GM19099 (cell line): Measurements from ENCODE around the gene CHD9.

Source experiments
- POLR2A ChIP-seq: IDR thresholded peaks from 3 replicates; pipeline ENCODE4 v1.6.1; 2011; ENCODE audit warnings: low read depth; ENCODE audit not compliant: insufficient read length; ENCODE audit errors: extremely low read depth

Gene CHD9

DNA sequence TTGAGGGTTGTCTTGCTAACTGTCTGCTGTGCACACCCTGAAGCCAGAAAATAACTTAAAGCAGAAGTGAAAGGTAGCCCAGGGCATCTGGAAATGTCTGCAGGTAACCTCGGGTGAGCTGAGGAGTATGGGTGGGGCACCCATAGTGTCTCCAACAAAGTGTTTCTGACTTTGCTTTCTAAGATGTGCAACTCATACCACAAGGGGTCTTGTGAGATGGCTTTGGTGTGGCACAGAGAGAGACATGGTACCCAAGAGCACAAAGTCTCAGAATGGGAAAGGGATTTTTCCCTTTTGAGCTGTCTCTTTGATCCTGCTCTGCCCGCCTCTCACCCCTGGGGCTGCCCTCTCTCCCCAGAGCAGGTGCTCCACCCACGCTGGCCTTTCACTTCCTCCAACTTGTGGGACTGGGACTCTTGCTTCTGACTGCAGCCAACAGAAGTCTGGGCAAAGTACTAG, 6.9 kb downstream of the CHD9 start:
- no peak for TF ChIP-seq POLR2A

DNA sequence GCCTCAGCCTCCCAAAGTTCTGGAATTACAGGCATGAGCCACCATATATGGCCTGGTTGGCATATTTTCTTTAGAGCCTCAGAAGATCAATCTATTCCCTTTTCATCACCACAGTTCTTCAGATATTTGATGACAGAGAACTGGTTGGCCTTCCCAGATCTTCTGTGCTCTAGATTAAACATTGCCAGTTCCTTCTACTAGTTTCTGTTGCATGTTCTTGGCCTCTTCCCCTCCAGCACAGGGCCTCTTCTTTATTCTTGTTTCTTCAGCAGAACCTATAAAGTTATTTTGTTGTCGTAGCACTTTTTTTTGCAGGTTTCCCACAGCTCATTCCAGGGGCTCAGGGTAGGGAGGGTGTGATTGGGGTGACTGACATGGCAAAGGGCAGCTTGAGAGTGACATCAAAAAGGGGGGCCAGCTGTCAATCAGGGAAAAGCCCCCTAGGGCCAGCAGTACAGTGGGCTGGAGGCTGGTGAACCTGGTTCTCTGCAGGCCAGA, 9.3 kb downstream of the CHD9 start:
- TF ChIP-seq POLR2A, result no peak

DNA sequence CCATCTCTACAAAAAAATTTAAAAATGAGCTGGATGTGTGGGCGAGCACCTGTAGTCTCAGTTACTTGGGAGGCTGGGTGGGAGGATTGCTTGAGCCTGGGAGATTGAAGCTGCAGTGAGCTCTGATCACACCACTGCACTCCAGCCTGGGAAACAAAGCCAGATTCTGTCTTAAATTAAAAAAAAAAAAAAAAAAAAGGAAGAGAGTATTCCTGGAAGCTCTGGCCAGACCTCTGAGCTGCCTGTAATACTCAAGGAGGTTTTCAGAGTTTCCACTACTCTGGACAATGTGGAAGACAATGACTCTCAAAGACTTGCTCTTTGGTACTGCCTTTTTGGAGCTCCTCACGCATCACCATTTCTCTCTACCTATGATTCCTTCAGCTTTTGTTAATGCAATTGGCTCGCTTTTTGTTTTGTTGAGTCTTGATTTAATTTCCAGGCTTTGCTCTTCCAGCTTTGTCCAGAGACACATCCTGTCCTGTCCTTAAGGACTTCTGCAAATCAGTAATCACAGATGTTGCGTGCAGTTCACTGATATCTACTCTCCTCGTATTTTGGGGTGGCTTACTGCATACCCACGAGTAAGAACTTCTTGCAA, 10.8 kb downstream of the CHD9 start:
- TF ChIP-seq POLR2A, result no peak

DNA sequence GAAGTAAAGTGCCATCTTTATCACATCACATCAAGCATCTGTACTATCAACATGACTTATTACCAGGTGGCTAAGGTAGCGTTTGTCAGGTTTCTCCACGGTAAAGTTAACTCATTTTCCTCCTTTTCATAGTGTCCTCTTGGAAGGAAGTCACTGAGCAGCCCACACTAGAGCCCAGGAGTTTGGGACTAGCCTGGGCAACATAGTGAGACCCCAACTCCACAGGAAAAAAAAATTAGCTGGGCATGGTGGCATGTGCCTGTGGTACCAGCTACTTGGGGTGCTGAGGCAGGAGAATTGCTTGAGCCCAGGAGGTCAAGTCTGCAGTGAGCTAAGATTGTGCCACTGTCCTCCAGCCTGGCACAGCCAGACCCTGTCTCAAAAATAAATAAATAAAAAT, 12.9 kb downstream of the CHD9 start:
- TF ChIP-seq POLR2A, result no peak

DNA sequence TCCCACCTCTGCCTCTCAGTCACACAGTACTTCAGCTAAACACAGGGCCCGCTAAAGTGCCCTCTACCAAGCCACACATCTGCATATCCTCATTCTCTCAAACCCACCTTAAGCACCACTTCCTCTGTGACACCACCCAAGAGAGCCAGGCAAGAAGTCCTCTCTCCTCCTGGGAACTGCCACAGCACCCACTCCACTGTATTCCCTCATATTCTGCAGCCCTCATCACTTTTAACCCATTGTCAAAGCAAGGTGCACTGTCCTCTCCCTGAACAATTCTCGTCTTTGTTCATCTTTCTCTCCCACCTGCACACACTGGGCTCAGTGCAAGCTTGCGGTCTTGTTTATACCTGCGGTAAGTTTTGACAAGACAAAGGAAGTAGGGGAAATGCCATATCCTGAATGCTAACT, 13.6 kb downstream of the CHD9 start:
- TF ChIP-seq POLR2A, result no peak

DNA sequence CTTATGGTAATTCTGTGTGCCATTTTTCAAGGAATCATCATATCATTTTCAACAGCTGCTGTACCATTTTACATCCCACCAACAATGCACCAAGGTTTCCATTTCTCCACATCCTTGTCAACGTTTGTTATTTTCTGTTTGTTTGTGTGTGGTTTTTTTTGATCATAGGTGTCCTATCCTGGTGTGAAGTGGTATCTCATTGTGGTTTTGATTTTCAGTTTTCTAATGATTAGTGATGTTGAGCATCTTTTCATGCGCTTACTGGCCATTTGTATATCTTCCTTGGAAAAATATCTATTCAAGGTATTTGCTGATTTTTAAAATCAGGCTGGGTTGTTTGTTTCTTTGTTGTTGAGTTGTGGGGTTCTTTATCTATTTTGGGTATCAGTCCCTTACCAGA, 15.0 kb downstream of the CHD9 start:
- TF ChIP-seq POLR2A, result no peak

DNA sequence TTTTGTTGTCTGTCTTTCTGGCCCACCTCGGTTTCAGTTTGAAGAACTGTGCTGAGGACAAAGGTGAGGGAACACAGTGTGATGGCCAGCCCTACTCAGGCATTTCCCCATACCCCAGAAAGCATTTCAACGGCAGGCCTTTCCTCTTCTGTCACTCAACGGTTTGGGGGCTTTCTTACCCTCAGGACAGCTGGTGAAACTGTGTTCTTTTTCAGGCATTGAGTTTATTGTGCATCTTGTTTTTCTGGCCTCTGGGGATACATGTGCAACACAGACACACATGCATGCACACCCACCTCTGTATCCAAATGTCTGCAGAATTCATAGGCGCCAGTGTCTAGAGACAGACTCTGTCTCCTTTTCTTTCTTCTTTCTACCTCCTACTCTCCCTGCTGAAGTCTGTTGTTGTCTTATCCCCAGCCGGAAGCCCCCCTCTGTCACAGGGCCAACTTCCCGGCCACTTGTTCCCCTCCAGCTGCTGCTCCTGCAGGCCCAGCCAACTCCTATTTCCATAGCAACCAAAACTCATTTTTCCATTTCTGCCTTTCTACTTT, 17.0 kb downstream of the CHD9 start:
- TF ChIP-seq POLR2A, result no peak

DNA sequence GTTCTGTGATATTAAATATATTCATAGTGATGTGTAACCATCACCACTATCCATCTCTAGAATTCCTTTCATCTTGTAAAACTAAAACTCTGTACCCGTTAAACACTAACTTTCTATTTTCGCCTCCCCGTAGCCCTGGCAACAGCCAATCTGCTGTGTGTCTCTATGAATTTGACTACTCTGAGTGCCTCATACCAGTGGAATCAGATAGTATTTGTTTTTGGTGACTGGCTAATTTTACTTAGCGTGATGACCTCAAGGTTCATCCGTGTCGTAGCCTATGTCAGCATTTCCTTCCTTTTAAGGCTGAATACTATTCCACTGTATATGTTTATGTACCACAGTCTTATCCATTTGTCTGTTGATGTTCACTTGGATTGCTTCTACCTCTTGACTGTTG, 18.2 kb downstream of the CHD9 start:
- TF ChIP-seq POLR2A, result no peak

DNA sequence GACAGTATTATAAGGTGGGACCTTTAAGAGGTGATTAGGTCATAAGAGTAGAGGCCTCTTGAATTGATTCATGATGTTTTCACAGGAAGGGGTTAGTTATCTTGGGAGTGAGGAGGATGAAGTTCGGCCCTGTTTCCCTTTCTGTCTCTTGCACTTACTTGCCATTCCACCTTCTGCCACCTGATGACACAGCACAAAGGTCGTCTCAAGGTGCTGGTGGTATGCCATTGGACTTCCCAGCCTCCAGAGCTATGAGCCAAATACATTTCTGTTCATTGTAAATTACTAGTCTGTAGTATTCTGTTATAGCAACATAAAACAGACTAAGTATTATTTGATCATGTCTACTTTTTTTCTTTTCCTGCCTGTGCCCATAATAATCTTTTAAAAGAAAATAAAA, 23.5 kb downstream of the CHD9 start:
- TF ChIP-seq POLR2A, result no peak

DNA sequence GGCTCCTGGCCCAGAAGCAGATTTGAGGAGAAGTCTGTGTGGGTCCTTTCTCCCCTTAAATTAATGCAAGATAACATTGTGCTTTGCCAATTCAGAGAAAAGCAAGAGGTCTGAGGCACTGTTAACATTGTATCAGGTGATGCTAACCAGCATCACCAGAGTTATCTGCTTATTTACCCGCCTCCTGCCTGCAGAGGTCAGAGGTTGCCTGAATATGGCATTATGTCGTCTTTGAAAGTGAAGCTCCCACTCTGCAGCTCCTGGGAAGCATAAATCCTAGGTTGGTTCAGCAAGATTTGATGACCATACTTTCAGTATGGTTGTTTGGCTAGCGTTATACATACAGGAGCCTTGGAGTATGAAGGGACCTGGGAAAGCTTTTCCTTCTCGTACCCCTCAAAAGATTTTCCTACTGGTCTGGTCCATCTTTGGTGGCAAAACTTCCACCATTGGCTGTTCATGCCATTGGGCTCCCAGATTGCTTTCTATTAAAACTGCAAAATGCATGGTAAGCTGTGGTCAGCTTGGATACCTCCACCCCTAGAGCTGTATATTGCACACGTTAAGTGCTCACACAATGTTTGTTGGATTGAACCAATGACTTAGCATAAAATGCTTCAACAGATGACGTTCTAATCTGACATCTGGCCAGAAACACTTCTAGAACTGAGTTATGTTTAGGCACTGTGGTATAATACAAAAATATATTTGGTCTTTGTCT, 24.1 kb downstream of the CHD9 start:
- TF ChIP-seq POLR2A, result no peak

DNA sequence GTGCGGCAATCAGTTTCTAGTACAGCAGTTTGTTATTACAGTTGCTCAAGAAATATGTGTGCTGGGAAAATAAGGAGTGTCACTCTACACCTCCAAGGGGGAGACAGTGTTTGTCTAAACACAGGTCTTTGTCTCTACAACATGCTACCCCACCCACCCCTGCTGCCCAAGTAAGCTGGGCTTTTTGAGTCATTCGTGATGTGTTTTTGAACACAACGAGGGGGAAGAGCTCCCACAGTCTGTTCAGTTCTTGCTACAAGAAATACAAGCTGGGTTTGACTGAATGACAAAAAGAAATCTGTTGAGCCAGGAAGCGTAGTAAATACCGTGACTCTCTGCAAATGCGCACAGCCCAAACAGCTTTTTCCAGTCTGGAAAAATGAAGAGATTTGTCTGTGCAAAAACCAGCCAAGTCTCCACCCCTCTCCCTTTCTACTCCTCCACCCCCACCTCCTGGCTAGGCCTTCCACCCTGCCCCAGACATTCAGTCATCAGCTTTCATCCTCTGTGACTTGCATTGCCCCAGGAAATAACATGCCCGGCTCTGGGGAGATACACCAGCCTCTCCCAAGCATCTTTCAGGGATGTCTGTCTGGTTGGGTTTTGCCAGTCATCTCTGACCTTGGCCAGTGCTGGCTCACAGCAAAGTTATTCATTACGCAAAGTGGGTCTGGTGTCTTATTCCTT, 25.7 kb downstream of the CHD9 start:
- TF ChIP-seq POLR2A, result no peak

DNA sequence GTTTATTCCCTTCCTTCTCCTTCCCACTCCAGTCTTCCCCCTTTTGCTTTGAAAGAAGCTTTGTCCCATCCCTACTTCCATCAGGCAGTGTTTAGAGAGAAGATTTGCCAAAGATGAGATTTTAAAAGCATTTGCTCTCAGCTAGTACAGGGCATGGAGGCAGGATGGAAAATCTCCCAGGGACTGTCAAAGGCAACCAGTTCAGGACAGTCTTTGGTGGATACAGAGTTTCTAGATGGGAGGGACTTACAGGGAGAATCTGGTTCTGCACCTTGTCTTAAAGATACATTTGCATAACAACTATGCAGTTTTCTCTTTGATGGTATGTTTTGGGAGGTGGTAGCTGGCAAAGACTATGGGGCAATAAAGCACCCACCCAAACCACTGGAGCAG, 26.2 kb downstream of the CHD9 start:
- no peak for TF ChIP-seq POLR2A

DNA sequence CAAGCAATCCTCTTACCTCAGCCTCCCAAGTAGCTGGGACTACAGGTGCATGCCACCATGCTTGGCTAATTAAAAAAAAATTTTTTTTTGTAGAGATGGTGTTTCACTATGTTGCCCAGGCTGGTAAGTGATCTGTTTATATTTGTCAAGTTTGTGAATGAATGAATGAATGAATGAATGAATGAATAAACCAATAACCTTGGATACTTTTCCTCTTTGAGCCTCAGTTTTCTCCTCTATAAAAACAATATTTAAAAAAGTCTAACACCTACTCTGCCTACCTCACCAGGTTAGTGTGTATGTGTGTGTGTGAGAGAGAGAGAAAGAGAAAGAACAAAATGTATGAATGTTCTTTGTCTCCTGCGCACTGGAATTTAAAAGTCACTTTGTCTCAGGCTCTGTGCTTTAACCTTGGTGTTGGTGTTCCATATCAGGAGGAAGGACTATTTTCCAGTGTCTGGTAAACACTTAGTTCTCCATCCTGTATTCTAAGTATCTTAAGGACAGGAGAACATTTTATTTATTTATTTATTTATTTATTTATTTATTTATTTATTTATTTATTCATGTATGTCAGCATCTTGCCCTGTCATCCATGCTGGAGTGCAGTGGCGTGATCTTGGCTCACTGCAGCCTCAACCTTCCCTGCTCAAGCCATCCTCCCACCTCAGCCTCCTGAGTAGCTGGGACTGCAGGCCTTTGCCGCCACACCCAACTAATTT, 27.1 kb downstream of the CHD9 start:
- TF ChIP-seq POLR2A, result no peak

DNA sequence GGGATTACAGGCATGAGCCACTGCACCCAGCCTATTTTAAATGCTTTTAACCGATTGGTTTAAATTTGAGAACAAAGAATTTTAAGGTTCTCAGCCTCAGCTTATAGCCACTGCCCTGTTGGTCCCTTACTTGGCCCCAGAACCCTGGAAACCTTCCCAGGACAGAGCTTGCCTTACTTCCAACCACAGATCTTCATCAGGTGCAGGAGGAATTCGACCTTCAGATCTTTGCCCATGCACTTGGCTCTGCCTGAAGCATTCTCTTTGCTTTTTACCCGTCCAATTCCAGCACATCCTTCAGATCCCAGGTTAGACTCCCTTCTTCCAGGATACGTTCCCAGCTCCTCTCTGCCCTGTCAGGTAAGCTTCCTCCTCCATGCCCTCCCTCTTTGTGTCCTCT, 27.7 kb downstream of the CHD9 start:
- no peak for TF ChIP-seq POLR2A

DNA sequence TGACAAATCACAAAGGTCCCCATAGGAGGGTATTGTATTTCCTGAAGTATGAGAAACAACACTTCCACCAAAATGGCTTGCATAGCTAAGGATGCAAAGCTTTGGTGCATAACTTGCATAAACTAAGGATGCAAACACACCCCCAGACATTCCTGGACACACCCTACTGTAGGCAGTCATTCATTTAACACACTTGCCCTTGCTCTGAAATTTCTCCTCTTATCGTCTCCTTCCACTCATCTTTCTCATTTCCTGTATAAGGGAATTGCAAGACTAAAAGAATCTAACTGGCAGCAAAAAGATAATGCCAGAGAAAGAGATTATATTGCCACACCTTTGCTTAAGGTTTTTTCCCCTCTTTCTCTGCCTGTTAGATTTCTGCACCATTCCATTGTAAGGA, 28.3 kb downstream of the CHD9 start:
- TF ChIP-seq POLR2A, result no peak
